GM21723 (cell line): ENCODE results near the gene BRD8.
"Not testable (repeated sequence)": the region's sequence is repeated elsewhere in the genome, so short reads cannot be mapped to it uniquely, and the experiment has no call there.

ENCODE experiments used
- ATAC-seq: cut with Tn5 transposase; IDR thresholded peaks from one replicate; pipeline ENCODE4 v1.9.1; 2021; ENCODE audit warnings: mild to moderate bottlenecking, moderate library complexity; ENCODE audit not compliant: unreplicated experiment

BRD8 gene

DNA sequence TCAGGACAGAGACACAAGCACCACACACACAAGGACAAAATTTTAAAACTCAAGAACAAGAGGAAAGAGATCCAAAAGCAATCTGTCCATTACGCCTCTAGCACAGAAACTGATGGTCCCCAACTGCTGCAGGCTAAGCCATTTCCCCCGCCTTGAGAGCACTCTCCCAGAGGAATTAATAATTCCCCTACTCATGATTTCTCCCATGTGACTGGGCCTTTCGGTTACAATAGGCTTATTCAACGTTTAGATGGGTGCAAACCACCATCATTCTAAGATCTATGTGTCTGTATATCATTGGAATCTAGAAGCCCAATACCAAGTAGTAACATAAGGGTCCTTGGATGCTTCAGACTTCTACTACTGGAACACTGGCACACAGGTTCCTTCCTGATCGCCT lies 18.8 kb downstream of the BRD8 start:
- ATAC-seq: no peak

- no peak for ATAC-seq
Observed at GRCh38 chr5:138157626-138158025, 20.8 kb downstream of the BRD8 start.

GRCh38 chr5:138155977-138156376 lies 22.5 kb downstream of the BRD8 start:
- not testable (repeated sequence) for ATAC-seq

DNA sequence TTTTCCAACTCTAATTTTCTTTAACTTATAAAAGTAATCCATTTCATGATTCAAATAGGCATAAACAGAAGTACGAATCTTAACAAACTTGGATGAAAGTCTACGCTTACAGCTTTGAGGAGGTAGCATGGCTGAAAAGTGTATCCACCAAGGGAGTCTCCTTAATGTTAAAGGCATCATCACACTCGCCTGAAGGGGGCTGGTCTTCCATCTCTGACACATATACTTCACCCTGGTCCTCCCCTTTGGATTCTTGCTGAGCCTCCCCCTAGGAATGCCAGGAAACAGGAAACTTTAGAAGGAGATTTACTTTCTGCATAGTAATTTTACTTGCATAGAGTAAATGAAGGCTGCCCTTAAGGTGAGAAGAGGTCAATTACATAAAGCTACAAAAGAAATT lies 28.9 kb downstream of the BRD8 start:
- ATAC-seq: no peak

DNA sequence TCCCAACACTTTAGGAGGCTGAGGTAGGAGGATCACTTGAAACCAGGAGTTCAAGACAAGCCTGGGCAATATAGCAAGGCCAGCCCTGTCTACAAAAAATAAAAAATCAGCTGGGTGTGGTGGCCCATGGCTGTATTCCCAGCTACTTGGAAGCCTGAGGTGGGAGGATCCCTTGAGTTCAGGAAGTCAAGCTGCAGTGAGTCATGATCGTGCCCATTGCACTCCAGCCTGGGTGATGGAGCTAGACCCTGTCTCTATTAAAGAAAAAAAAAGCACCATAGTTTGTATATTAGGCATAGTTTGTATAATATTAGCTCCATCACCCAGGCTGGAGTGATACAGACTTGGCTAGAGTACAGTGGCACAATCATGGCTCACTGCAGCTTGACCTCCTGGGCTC lies 29.6 kb downstream of the BRD8 start:
- ATAC-seq: no peak

- ATAC-seq: not testable (repeated sequence)
Observed at GRCh38 chr5:138143578-138143977, 34.9 kb downstream of the BRD8 start.

DNA sequence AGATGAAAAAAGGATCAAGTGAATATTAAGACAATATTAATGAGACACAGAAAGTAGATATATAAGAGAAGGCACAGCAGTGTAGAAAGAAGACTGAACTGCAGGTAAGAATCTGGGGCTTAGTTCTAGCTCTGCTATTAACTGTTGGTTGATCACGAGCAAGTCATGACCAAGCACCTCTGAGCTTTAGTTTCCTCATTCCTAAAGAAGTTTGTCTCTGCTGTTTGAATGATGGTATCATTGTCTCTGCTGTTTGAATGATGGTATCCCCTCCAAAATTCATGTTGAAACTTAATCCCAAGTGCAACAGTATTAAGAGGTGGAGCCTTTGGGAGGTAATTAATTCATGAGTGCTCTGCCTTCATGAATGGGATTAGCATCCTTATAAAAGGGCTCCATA lies 36.7 kb downstream of the BRD8 start:
- ATAC-seq: no peak

DNA sequence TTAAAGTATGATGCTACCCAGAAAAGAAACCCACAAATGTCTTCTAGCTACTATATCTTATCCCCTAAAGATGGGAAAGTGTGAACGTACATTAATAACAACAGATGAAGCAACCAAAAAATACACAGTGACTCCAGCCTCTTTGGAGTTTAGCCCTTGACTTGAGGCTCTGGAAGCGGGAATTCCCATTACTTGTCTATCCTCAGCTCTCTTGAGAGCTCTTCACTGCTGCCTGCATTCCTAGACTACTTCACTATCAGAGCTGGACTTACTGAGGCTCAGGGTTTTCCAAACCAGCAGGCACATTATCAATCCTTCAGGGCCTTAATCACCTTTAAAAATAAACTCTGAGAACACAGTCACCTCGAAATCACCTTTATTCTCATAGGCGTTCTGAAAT lies 38.2 kb downstream of the BRD8 start:
- ATAC-seq: no peak

GRCh38 chr5:138139781-138140090 lies 38.7 kb downstream of the BRD8 start:
- ATAC-seq: no peak

DNA sequence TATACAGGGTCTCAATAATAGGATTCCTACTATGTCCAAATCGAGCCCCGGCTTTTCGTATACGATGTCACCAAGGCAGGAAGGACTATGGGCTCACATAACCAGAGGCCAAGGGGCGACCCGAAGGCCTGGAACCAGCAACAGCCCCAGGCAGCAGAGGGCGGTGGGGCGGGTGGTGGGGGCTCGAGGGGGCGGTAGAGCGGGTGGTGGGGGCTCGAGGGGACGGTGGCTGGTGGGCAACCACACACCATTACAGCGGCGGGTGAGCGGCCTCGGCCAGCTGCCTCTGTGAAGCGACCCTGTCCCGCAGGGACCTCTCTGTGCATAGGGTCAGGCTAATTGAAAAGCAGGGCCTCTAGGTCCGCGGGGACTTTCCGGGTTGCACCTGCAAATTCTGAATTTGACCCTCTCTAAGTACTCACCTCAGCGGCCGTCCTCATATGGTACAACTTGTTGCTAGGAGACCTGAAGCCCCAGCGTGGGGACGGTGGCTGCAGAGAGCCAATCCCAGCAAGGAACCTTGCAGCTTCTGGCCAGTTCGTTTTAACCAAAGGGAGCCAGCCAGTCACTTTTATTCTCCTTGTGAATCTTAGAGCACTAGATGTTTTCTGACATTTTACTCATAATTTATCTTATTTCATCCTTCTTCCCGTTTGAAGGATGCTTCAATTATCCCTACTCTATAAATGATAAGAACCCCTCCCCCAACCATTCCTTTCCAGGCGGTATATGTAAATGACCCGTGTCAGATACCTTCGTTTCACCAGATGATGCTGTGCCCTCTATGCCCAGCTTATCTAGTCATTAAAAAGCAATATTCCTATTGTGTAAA lies 39.3 kb downstream of the BRD8 start, which contains the start of gene NME5:
Gene NME5, minus strand, starts transcription at position 480 of the 832 bp plus-strand sequence. CDS start 648 bp downstream, outside the sequence.
- no peak for ATAC-seq

DNA sequence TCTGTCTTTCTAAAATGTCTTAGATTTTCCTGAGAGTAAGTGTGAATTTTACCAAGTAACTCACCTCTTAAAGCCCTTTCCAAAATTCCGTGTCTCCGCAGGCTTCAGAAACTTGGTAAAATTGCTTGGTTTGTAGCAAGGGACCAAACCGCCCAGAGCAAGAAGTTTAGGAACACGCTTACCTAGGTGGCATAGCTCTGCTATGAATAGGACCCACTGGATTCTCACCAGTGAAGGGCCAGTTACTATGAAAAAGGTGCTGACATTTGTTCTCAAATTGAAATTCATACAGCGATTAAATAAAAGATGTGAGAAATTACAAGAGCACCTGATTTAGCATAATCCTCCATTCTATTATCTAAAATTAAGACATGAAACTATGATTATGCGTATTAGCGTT lies 45.9 kb downstream of the BRD8 start:
- no peak for ATAC-seq

DNA sequence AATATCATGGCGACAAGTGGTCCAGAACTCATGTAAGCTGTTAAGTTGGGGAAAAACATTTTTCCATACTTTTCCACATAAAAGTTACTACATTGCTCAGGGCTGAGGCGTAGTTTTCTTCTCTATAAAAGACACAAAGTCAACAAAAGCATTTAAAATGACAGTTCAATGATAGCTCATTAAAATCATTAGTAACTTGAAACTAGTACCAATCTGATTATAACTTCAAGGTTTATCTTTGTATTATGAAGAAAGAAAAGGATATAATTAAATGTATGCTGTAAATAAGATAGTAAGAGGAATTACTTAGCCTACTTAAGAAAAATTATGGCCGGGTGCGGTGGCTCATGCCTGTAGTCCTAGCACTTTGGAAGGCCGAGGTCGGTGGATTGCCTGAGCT lies 49.1 kb downstream of the BRD8 start:
- ATAC-seq: no peak

GRCh38 chr5:138128334-138128733 lies 50.1 kb downstream of the BRD8 start:
- ATAC-seq: no peak

DNA sequence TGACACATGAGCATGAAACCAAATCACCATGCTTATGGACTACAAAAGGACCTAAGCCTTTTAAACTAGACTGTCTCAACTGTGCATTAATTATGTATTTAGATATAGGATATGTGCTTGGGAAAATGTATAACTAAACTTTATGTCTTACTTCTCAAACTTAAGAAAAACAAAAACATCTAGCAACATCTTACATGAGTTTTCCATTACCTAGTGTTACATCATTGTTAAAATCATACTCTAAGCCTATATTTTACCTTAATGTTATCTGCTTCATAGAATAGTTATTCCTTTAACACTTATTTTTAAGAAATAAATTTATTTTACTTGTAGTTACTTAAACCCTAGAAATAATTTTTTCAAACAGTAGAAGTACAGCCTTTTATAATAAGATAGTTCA lies 63.2 kb downstream of the BRD8 start:
- no peak for ATAC-seq

- ATAC-seq: no peak
Observed at GRCh38 chr5:138111937-138112336, 66.5 kb downstream of the BRD8 start.

DNA sequence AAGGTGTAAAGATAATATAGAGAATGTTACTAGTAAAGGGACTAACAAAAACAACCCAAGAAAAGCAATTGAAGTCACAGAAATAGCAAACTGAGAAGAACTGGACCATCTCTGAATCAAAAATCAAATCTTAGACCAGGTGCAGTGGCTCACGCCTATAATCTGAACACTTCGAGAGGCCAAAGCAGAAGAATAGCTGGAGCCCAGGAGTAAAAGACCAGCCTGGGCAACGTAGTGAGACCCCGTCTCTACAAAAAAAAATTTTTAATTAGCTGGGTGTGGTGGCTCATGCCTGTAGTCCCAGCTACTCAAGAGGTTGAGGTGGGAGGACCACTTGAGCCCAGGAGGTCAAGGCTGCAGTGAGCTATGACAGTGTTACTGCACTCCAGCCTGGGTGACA lies 67.2 kb downstream of the BRD8 start:
- ATAC-seq: no peak

- ATAC-seq: no peak
Observed at GRCh38 chr5:138110266-138110963, 68.0 kb downstream of the BRD8 start.

DNA sequence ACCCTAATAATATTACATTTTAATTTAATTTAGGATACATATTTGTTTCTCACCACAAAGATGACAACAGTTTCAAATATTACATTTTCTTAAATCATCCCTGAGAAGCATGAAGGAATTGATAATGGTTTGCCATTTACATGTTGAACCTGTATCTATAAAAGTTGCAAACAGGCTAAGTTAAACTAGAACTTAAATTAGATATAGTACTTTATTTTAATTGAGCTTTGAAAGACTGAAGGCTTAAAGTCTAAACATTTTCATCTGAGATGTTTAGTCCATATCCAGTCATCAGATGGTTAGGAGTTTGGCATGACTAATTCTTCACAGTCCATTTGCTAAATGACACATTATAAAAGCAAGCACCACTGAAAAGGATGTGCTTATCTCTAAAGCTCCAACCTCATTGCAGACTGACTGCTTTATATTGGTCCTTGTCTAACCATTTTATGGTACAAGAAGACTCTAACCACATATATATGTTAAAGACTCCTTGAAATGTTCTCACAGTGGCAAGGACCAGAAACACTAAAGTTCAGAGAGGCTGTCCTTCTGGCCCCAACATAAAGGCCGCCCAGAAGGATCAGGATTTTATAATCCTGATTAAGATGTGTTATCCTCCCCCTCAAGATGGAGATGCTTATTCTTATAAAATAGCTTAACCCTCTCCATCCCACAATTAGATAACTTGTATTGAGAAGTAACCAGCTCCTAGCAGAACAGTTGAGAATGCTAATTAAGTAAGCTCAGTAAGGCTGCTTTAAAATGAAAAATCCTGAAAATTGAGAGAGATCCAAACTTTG lies 68.8 kb downstream of the BRD8 start:
- no peak for ATAC-seq

GRCh38 chr5:138107213-138107612 lies 71.2 kb downstream of the BRD8 start:
- ATAC-seq: no peak

- no peak for ATAC-seq
Observed at GRCh38 chr5:138105709-138106108, 72.7 kb downstream of the BRD8 start.

- no peak for ATAC-seq
Observed at GRCh38 chr5:138103319-138103637, 75.2 kb downstream of the BRD8 start.
